Astrocyte (in vitro differentiated cells and primary cell): Measurements from ENCODE around the gene ALPI. TPM values are rescaled to one million over a fixed set of nuclear protein-coding genes. Genes with fewer than 3 reads are reported as not detected.
A peak's percentile ranks its signal among the peaks of the same experiment; 100 is the strongest.

Source experiments
- DNase-seq: peaks from one replicate; pipeline ENCODE4 v3.0.0-alpha.2; 2010; ENCODE audit warnings: low read depth
- FAIRE-seq: peaks from 2 replicates; lab custom pipeline; 2011; peaks lifted over from hg19 to GRCh38; lab: Jason Lieb, UNC
- H2AFZ ChIP-seq: 2 replicates; pipeline ENCODE4 v1.6.0; 2012; ENCODE audit warnings: low read depth, low read length, inconsistent platforms
- H3K27ac ChIP-seq: 2 replicates; pipeline ENCODE4 v1.5.1; 2011; ENCODE audit warnings: low read depth, low read length, inconsistent platforms
- H3K27me3 ChIP-seq: 2 replicates; pipeline ENCODE4 v1.6.0; 2011; ENCODE audit warnings: low read length, inconsistent platforms; ENCODE audit not compliant: insufficient read depth
- H3K36me3 ChIP-seq: 2 replicates; pipeline ENCODE4 v1.5.1; 2011; ENCODE audit warnings: low read length, inconsistent platforms; ENCODE audit not compliant: insufficient read depth
- H3K4me1 ChIP-seq: 2 replicates; pipeline ENCODE4 v1.5.1; 2011; ENCODE audit warnings: low read length, inconsistent platforms; ENCODE audit not compliant: insufficient read depth
- H3K4me2 ChIP-seq: 2 replicates; pipeline ENCODE4 v1.6.0; 2012; ENCODE audit warnings: low read length, inconsistent platforms
- H3K4me3 ChIP-seq: 2 replicates; pipeline ENCODE4 v1.5.1; 2011; ENCODE audit warnings: low read depth, mild to moderate bottlenecking, low read length, inconsistent platforms; ENCODE audit not compliant: insufficient read depth
- H3K79me2 ChIP-seq: 2 replicates; pipeline ENCODE4 v1.6.0; 2012; ENCODE audit warnings: mild to moderate bottlenecking, low read length, inconsistent platforms; ENCODE audit not compliant: insufficient read depth
- H3K9ac ChIP-seq: 2 replicates; pipeline ENCODE4 v1.6.0; 2012; ENCODE audit warnings: mild to moderate bottlenecking, low read length, inconsistent platforms
- H3K9me3 ChIP-seq: 2 replicates; pipeline ENCODE4 v1.5.1; 2012; ENCODE audit warnings: low read depth, mild to moderate bottlenecking, low read length, inconsistent platforms; ENCODE audit not compliant: insufficient read depth
- H4K20me1 ChIP-seq: 2 replicates; pipeline ENCODE4 v1.6.0; 2012; ENCODE audit warnings: low read length, inconsistent platforms; ENCODE audit not compliant: insufficient read depth
- H3K27ac Mint-ChIP-seq: one replicate; pipeline ENCODE4 v1.8.0; 2021; ENCODE audit warnings: mild to moderate bottlenecking, mixed read lengths; ENCODE audit not compliant: unreplicated experiment
- H3K27me3 Mint-ChIP-seq: one replicate; pipeline ENCODE4 v1.8.0; 2021; ENCODE audit warnings: low read depth, mixed read lengths; ENCODE audit not compliant: unreplicated experiment
- H3K36me3 Mint-ChIP-seq: one replicate; pipeline ENCODE4 v1.8.0; 2021; ENCODE audit warnings: low read depth, mixed read lengths; ENCODE audit not compliant: unreplicated experiment
- H3K4me1 Mint-ChIP-seq: one replicate; pipeline ENCODE4 v1.8.0; 2021; ENCODE audit warnings: low read depth, mixed read lengths; ENCODE audit not compliant: unreplicated experiment
- H3K4me3 Mint-ChIP-seq: one replicate; pipeline ENCODE4 v1.8.0; 2021; ENCODE audit warnings: mild to moderate bottlenecking, moderate library complexity, mixed read lengths; ENCODE audit not compliant: unreplicated experiment
- H3K9me3 Mint-ChIP-seq: one replicate; pipeline ENCODE4 v1.8.0; 2021; ENCODE audit warnings: mild to moderate bottlenecking, mixed read lengths; ENCODE audit not compliant: unreplicated experiment
- EZH2 ChIP-seq: IDR thresholded peaks from 2 replicates; pipeline ENCODE4 v1.6.1; 2012; ENCODE audit warnings: mild to moderate bottlenecking, low read length, inconsistent platforms; ENCODE audit not compliant: insufficient read depth
- total RNA-seq: library from RNA; stranded (reverse); gene quantifications from 2 replicates; pipeline ENCODE4 v1.2.1, GENCODE V29; 2021
- TF ChIP-seq, protein P1 (sequence below): IDR thresholded peaks from 2 replicates; pipeline ENCODE4 v1.5.1; 2011; ENCODE audit warnings: low read depth, mild to moderate bottlenecking, inconsistent platforms, low read length, moderate library complexity; ENCODE audit not compliant: insufficient read depth

ALPI gene
- total RNA-seq, 1 donor from 2014 or later = not detected

DNA sequence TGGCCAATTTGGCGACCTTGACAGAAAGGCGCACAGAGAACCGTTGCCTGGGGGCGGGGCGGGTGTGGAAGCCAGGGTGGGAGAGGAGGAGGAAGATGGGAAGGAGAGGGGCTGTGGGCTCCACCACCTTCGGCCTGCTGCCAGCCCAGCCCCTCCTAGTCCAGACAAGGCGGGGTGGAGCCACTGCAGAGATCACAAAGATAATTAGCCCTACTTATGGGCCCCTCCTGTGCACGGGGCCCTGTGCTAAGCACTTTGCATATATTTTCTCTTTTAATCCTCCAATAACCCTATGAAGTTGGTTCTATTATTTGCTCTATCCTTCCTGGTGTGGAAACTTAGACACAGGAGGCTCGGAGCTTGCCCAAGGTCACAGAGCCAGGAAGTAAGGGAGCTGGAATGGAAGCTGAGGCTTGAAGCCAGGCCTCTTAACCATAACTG is 45.4 kb downstream of the ALPI start:
- Histone ChIP-seq H2AFZ (no peak overlapping the region), H3K79me2 (no peaks in the 10 kb centered on the region), H3K27ac (no peak overlapping the region), H3K4me1 (no peaks in the 10 kb centered on the region), H3K36me3 (no peaks in the 10 kb centered on the region), H4K20me1 (peaks cover 6% of the 10 kb centered on the region), H3K9ac (no peak overlapping the region), H3K27me3 (peaks cover 37% of the 10 kb centered on the region), H3K4me2 (no peak overlapping the region), H3K9me3 (no peaks in the 10 kb centered on the region), H3K4me3 (no peak overlapping the region)
- Mint-ChIP-seq H3K9me3 (no peaks in the 10 kb centered on the region), H3K4me3 (no peak overlapping the region), H3K27me3 (peaks cover 60% of the 10 kb centered on the region), H3K27ac (no peak overlapping the region), H3K36me3 (peaks cover 2% of the 10 kb centered on the region), H3K4me1 (no peaks in the 10 kb centered on the region)
- no peak for TF ChIP-seq EZH2
- TF ChIP-seq, protein P1, sequence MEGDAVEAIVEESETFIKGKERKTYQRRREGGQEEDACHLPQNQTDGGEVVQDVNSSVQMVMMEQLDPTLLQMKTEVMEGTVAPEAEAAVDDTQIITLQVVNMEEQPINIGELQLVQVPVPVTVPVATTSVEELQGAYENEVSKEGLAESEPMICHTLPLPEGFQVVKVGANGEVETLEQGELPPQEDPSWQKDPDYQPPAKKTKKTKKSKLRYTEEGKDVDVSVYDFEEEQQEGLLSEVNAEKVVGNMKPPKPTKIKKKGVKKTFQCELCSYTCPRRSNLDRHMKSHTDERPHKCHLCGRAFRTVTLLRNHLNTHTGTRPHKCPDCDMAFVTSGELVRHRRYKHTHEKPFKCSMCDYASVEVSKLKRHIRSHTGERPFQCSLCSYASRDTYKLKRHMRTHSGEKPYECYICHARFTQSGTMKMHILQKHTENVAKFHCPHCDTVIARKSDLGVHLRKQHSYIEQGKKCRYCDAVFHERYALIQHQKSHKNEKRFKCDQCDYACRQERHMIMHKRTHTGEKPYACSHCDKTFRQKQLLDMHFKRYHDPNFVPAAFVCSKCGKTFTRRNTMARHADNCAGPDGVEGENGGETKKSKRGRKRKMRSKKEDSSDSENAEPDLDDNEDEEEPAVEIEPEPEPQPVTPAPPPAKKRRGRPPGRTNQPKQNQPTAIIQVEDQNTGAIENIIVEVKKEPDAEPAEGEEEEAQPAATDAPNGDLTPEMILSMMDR = no peak
- FAIRE-seq (no peak), DNase-seq (no peak)

DNA sequence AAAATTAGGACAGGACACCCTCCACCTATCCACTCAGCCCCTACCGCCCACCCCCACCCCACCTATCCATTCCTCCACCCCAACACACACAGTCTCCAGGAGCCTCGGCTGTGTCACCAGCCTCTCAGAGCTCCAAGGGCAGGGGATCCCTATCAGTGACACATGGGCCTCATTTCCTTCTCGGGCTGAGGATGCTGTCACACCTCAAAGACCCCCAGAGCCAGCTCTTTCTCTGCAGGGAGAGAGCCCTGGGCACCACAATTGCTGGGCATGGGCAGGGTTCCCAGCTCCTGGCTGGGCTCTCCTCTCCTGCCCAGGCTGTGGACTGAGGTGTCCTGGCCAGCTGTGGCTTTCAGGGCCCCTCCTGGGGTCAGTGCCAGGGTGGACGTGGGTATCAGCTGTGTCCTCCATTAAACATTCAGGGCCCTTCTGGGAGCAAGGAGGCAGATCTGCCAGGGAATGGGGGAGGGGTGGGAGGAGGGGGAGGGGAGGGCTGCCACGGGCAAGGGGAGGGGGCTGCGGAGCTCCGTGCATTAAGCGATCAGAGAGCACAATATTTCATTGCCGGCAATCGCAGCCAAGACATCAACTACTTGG is 45.9 kb downstream of the ALPI start:
- Histone ChIP-seq H3K27me3 (peaks cover 41% of the 10 kb centered on the region), H3K79me2 (no peaks in the 10 kb centered on the region), H2AFZ (no peak overlapping the region), H3K9me3 (no peaks in the 10 kb centered on the region), H3K4me2 (no peak overlapping the region), H3K9ac (no peak overlapping the region), H3K4me3 (no peak overlapping the region), H3K27ac (no peak overlapping the region), H4K20me1 (peaks cover 6% of the 10 kb centered on the region), H3K4me1 (no peaks in the 10 kb centered on the region), H3K36me3 (no peaks in the 10 kb centered on the region)
- Mint-ChIP-seq H3K27ac (no peak overlapping the region), H3K36me3 (peaks cover 2% of the 10 kb centered on the region), H3K9me3 (no peaks in the 10 kb centered on the region), H3K4me1 (no peaks in the 10 kb centered on the region), H3K4me3 (no peak overlapping the region), H3K27me3 (peaks cover 64% of the 10 kb centered on the region)
- TF ChIP-seq, protein P1 = no peak
- TF ChIP-seq EZH2 = peak; percentile 41
- DNase-seq (no peak), FAIRE-seq (no peak)

DNA sequence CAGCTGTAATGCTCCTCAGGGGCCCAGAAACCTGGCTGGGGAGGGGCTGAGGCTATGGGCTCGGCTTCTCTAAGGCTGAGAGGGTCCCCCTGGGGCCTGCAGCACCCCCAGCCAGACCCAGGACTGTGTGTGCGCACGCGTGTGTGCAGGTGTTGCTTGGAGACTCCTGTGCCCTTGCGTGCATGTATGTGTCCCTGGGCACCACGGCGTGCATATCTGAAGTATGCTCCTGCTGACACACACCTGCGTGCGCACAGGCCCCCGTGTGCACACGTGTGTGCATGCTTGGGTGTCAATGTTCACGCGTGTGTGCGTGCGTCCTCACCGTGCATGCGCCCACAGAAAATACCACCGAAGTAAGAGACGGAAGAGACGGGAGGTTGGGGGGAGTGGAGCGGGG is 46.6 kb downstream of the ALPI start:
- peaks cover 69% of the 10 kb centered on the region for H3K27me3 Mint-ChIP-seq
- Histone ChIP-seq H3K36me3 (no peaks in the 10 kb centered on the region), H3K27ac (no peak overlapping the region), H3K27me3 (peaks cover 47% of the 10 kb centered on the region), H3K9ac (no peak overlapping the region), H3K9me3 (no peaks in the 10 kb centered on the region), H4K20me1 (peaks cover 6% of the 10 kb centered on the region), H3K4me1 (no peaks in the 10 kb centered on the region), H3K4me3 (no peak overlapping the region), H3K79me2 (no peaks in the 10 kb centered on the region), H3K4me2 (no peak overlapping the region), H2AFZ (no peak overlapping the region)
- DNase-seq (no peak), FAIRE-seq (no peak)
- H3K27ac Mint-ChIP-seq = no peak overlapping the region
- H3K36me3 Mint-ChIP-seq = peaks cover 2% of the 10 kb centered on the region
- H3K9me3 Mint-ChIP-seq = no peaks in the 10 kb centered on the region
- TF ChIP-seq, protein P1 = no peak
- no peak for TF ChIP-seq EZH2
- H3K4me1 Mint-ChIP-seq = no peaks in the 10 kb centered on the region
- H3K4me3 Mint-ChIP-seq = peak overlapping the region; percentile 71
